Endodermal cell (in vitro differentiated cells): ENCODE results near the gene SELENOF. TPM values are rescaled to one million over a fixed set of nuclear protein-coding genes. Genes with fewer than 3 reads are reported as not detected.
"Not testable (repeated sequence)": the region's sequence is repeated elsewhere in the genome, so short reads cannot be mapped to it uniquely, and the experiment has no call there.

Source experiments
- DNase-seq: peaks from one replicate; pipeline ENCODE4 v3.0.0-alpha.2; 2017
- H3K27ac ChIP-seq: 2 replicates; pipeline ENCODE4 v1.5.1; 2013; ENCODE audit warnings: mild to moderate bottlenecking, low read depth, low read length, moderate library complexity
- H3K27me3 ChIP-seq: 2 replicates; pipeline ENCODE4 v1.6.1; 2013; ENCODE audit warnings: mild to moderate bottlenecking, low read length, moderate library complexity; ENCODE audit not compliant: insufficient read depth, control insufficient read depth, poor library complexity, severe bottlenecking
- H3K36me3 ChIP-seq: 2 replicates; pipeline ENCODE4 v1.7.0; 2013; ENCODE audit warnings: mild to moderate bottlenecking, low read length, moderate library complexity; ENCODE audit not compliant: control insufficient read depth, insufficient read depth
- H3K4me1 ChIP-seq: one replicate; pipeline ENCODE4 v1.7.0; 2013; ENCODE audit warnings: low read length; ENCODE audit not compliant: control insufficient read depth, insufficient read depth
- H3K4me3 ChIP-seq: 2 replicates; pipeline ENCODE4 v1.5.1; 2013; ENCODE audit warnings: mild to moderate bottlenecking, low read length, moderate library complexity
- H3K9ac ChIP-seq: 2 replicates; pipeline ENCODE4 v1.6.1; 2013; ENCODE audit warnings: mild to moderate bottlenecking, low read length, moderate library complexity; ENCODE audit not compliant: poor library complexity, severe bottlenecking; ENCODE audit errors: extremely low read depth
- H3K9me3 ChIP-seq: 2 replicates; pipeline ENCODE4 v1.6.1; 2013; ENCODE audit warnings: mild to moderate bottlenecking, low read length, moderate library complexity; ENCODE audit not compliant: control insufficient read depth
- H3K27ac Mint-ChIP-seq: 2 replicates; pipeline ENCODE4 v1.8.0; 2020; ENCODE audit warnings: mixed read lengths
- H3K27me3 Mint-ChIP-seq: 2 replicates; pipeline ENCODE4 v1.8.0; 2021; ENCODE audit warnings: mild to moderate bottlenecking, mixed read lengths; ENCODE audit not compliant: insufficient read depth
- H3K36me3 Mint-ChIP-seq: 2 replicates; pipeline ENCODE4 v1.8.0; 2020; ENCODE audit warnings: low read depth, mixed read lengths
- H3K4me1 Mint-ChIP-seq: 2 replicates; pipeline ENCODE4 v1.8.0; 2020; ENCODE audit warnings: mixed read lengths
- H3K4me3 Mint-ChIP-seq: 2 replicates; pipeline ENCODE4 v1.8.0; 2020; ENCODE audit warnings: mild to moderate bottlenecking, moderate library complexity, mixed read lengths
- H3K9me3 Mint-ChIP-seq: 2 replicates; pipeline ENCODE4 v1.8.0; 2020; ENCODE audit warnings: mild to moderate bottlenecking, mixed read lengths
- CTCF ChIP-seq: fragments of 200-600 bp; sonication (generic); conservative IDR thresholded peaks from 2 replicates; pipeline ENCODE4 v1.5.0; 2021; ENCODE audit warnings: antibody characterized with exemption, mild to moderate bottlenecking
- WGBS, 2 experiments: methylation state at CpG; one replicate each; pipeline versions ENCODE4 v1.1.5 to v1.1.7; 2013; ENCODE audit warnings: missing lambda C conversion rate in 2 of 2, mixed read lengths in 1 of 2; ENCODE audit not compliant: insufficient coverage in 1 of 2, insufficient read length in 1 of 2; 5-methylcytosine and 5-hydroxymethylcytosine counted together
- total RNA-seq, 2 donors: library from RNA; stranded (reverse); fragmentation: NEBNext Ultra II Directional in 1 of 2; extraction: Animal tissue kit (Norgen Biotek cat#: 25700) in 1 of 2; gene quantifications; 2 replicates in 1 of 2; 3 replicates in 1 of 2; pipeline ENCODE4 v1.2.1, GENCODE V29; 2021

SELENOF gene
- total RNA-seq, 2 donors from 2014 or later, result 140 to 166 TPM

GRCh38 chr1:86912281-86912900, 1.5 kb downstream of the SELENOF start:
- Histone ChIP-seq H3K27me3 (no peaks in the 10 kb centered on the region), H3K27ac (no peak overlapping the region), H3K9ac (no peak overlapping the region), H3K4me1 (peaks cover 2% of the 10 kb centered on the region), H3K36me3 (peaks cover 35% of the 10 kb centered on the region), H3K9me3 (peaks cover 7% of the 10 kb centered on the region), H3K4me3 (peak overlapping the region; percentile 96)
- DNase-seq, result no peak
- WGBS, 2 experiments, result 79 to 82% methylated on average over 5 to 6 of the region's 6 CpGs
- Mint-ChIP-seq H3K27me3 (no peaks in the 10 kb centered on the region), H3K27ac (no peak overlapping the region), H3K4me1 (peaks cover 20% of the 10 kb centered on the region), H3K4me3 (no peak overlapping the region), H3K9me3 (no peaks in the 10 kb centered on the region), H3K36me3 (peaks cover 33% of the 10 kb centered on the region)
- no peak for TF ChIP-seq CTCF

- 94 to 100% methylated on average over 1 to 2 of the region's 2 CpGs for WGBS, 2 experiments
- Mint-ChIP-seq H3K27me3 (no peaks in the 10 kb centered on the region), H3K9me3 (peaks cover 2% of the 10 kb centered on the region), H3K27ac (no peak overlapping the region), H3K4me3 (no peak overlapping the region), H3K4me1 (peaks cover 5% of the 10 kb centered on the region), H3K36me3 (peaks cover 54% of the 10 kb centered on the region)
- H3K36me3 ChIP-seq, result peaks cover 68% of the 10 kb centered on the region
- H3K27me3 ChIP-seq, result no peaks in the 10 kb centered on the region
- no peak overlapping the region for H3K27ac ChIP-seq
- H3K4me3 ChIP-seq, result no peak overlapping the region
- TF ChIP-seq CTCF, result no peak
- no peaks in the 10 kb centered on the region for H3K4me1 ChIP-seq
- no peak overlapping the region for H3K9ac ChIP-seq
- DNase-seq, result no peak
- H3K9me3 ChIP-seq, result peaks cover 21% of the 10 kb centered on the region
These were observed 7.5 kb downstream of the SELENOF start for GRCh38 chr1:86906419-86906818.

- H3K4me3 Mint-ChIP-seq, result no peak overlapping the region
- DNase-seq, result no peak
- H3K4me3 ChIP-seq, result no peak overlapping the region
- H3K4me1 ChIP-seq, result no peaks in the 10 kb centered on the region
- no peak for TF ChIP-seq CTCF
- WGBS, 2 experiments, result no CpG with 5 or more reads among the region's 1 CpG
- H3K36me3 ChIP-seq, result peaks cover 69% of the 10 kb centered on the region
- no peak overlapping the region for H3K27ac ChIP-seq
- peaks cover 55% of the 10 kb centered on the region for H3K36me3 Mint-ChIP-seq
- H3K27me3 ChIP-seq, result no peaks in the 10 kb centered on the region
- H3K9ac ChIP-seq, result no peak overlapping the region
- peaks cover 26% of the 10 kb centered on the region for H3K9me3 ChIP-seq
- peaks cover 7% of the 10 kb centered on the region for H3K9me3 Mint-ChIP-seq
- no peak overlapping the region for H3K27ac Mint-ChIP-seq
- no peaks in the 10 kb centered on the region for H3K27me3 Mint-ChIP-seq
- H3K4me1 Mint-ChIP-seq, result no peaks in the 10 kb centered on the region
These were observed 8.1 kb downstream of the SELENOF start for GRCh38 chr1:86905875-86906274.

GRCh38 chr1:86899401-86899800, 14.5 kb downstream of the SELENOF start:
- H3K27ac ChIP-seq, H3K4me3 ChIP-seq, H3K4me1 ChIP-seq, DNase-seq, H3K9ac ChIP-seq, H3K4me1 Mint-ChIP-seq, H3K27me3 Mint-ChIP-seq, H3K27ac Mint-ChIP-seq, H3K27me3 ChIP-seq, H3K4me3 Mint-ChIP-seq: not testable (repeated sequence)
- WGBS, 2 experiments, result 100% methylated on average over 5 of the region's 33 CpGs; no CpG with 5 or more reads in 1 of the 2 experiments
- H3K36me3 Mint-ChIP-seq, result peaks cover 60% of the 10 kb centered on the region
- H3K9me3 ChIP-seq, result peaks cover 24% of the 10 kb centered on the region
- peaks cover 54% of the 10 kb centered on the region for H3K36me3 ChIP-seq
- peaks cover 20% of the 10 kb centered on the region for H3K9me3 Mint-ChIP-seq
